Suprapubic skin (tissue), 4 donors: ENCODE results near the gene OOSP4B. TPM values are rescaled to one million over a fixed set of nuclear protein-coding genes. Genes with fewer than 3 reads are reported as not detected.

ENCODE experiments used
- DNase-seq, 2 donors: peaks; one replicate each; pipeline ENCODE4 v3.0.0-alpha.2; 2019; ENCODE audit warnings: low spot score in 2 of 2
- H3K27ac ChIP-seq: fragments of 200-600 bp; sonication (generic); one replicate; pipeline ENCODE4 v1.5.1; 2019
- H3K27me3 ChIP-seq: fragments of 200-600 bp; sonication (generic); one replicate; pipeline ENCODE4 v1.5.1; 2019
- H3K36me3 ChIP-seq: fragments of 200-600 bp; sonication (generic); one replicate; pipeline ENCODE4 v1.5.1; 2019
- H3K4me1 ChIP-seq: fragments of 200-600 bp; sonication (generic); one replicate; pipeline ENCODE4 v1.5.1; 2019
- H3K4me3 ChIP-seq: fragments of 200-600 bp; sonication (generic); one replicate; pipeline ENCODE4 v1.5.1; 2019; ENCODE audit warnings: mild to moderate bottlenecking
- H3K9me3 ChIP-seq: fragments of 200-600 bp; sonication (generic); one replicate; pipeline ENCODE4 v1.5.1; 2019
- CTCF ChIP-seq, 2 donors: fragments of 200-600 bp in 1 of 2; fragments of 450-650 bp in 1 of 2; sonication (generic) in 1 of 2; IDR thresholded peaks; one replicate each; pipeline ENCODE4 v1.5.1; 2016 to 2019; ENCODE audit warnings: antibody characterized with exemption in 2 of 2, mild to moderate bottlenecking in 1 of 2, moderate library complexity in 1 of 2
- EP300 ChIP-seq: sonication (generic); formaldehyde crosslinking; IDR thresholded peaks from one replicate; pipeline ENCODE4 v1.6.1; 2017; ENCODE audit warnings: antibody characterized with exemption
- POLR2A ChIP-seq, 2 donors: fragments of 450-650 bp; IDR thresholded peaks; one replicate each; pipeline ENCODE4 v1.6.1; 2017; ENCODE audit warnings: antibody characterized with exemption in 2 of 2, mild to moderate bottlenecking in 2 of 2, moderate library complexity in 2 of 2
- POLR2AphosphoS5 ChIP-seq, 3 donors: sonication (generic); formaldehyde crosslinking; IDR thresholded peaks; one replicate each; pipeline ENCODE4 v1.6.1; 2017; ENCODE audit warnings: antibody characterized with exemption in 3 of 3
- WGBS: methylation state at CpG from one replicate; pipeline ENCODE4 v1.1.5; 2018; 5-methylcytosine and 5-hydroxymethylcytosine counted together
- total RNA-seq, 4 donors: library from RNA; depleted of rRNA; stranded (reverse); fragments of >200 nt; gene quantifications; one replicate each; pipeline ENCODE4 v1.1.0, GENCODE V29; 2016

OOSP4B gene
- total RNA-seq, 4 donors from 2014 or later, result not detected

GRCh38 chr11:59983212-59983611 lies 33.8 kb upstream of the OOSP4B start:
- Histone ChIP-seq H3K27ac (no peak overlapping the region), H3K4me3 (no peak overlapping the region), H3K9me3 (no peaks in the 10 kb centered on the region), H3K36me3 (no peaks in the 10 kb centered on the region), H3K27me3 (no peaks in the 10 kb centered on the region), H3K4me1 (no peaks in the 10 kb centered on the region)
- 83% methylated on average over 1 of the region's 1 CpG for WGBS
- DNase-seq, result no peak
- no peak for TF ChIP-seq POLR2A (IDR thresholded peaks at IDR 0.05)

GRCh38 chr11:59984368-59984767 lies 32.6 kb upstream of the OOSP4B start:
- H3K27me3 ChIP-seq, result no peaks in the 10 kb centered on the region
- no peaks in the 10 kb centered on the region for H3K36me3 ChIP-seq
- no peak overlapping the region for H3K4me3 ChIP-seq
- TF ChIP-seq EP300 (no peak), POLR2AphosphoS5 (IDR thresholded peaks at IDR 0.05) (no peak), CTCF (IDR thresholded peaks at IDR 0.05) (no peak), POLR2A (IDR thresholded peaks at IDR 0.05) (no peak)
- no peaks in the 10 kb centered on the region for H3K9me3 ChIP-seq
- 92% methylated on average over 3 of the region's 3 CpGs for WGBS
- no peak overlapping the region for H3K27ac ChIP-seq
- no peak for DNase-seq
- no peaks in the 10 kb centered on the region for H3K4me1 ChIP-seq

GRCh38 chr11:59990421-59990820 lies 26.6 kb upstream of the OOSP4B start:
- no peaks in the 10 kb centered on the region for H3K27me3 ChIP-seq
- no peak for TF ChIP-seq POLR2AphosphoS5 (IDR thresholded peaks at IDR 0.05)
- no peak for TF ChIP-seq EP300
- no peak for TF ChIP-seq CTCF (IDR thresholded peaks at IDR 0.05)
- no peak for TF ChIP-seq POLR2A (IDR thresholded peaks at IDR 0.05)
- no peak overlapping the region for H3K4me3 ChIP-seq
- H3K36me3 ChIP-seq, result no peaks in the 10 kb centered on the region
- no peak overlapping the region for H3K27ac ChIP-seq
- H3K4me1 ChIP-seq, result no peaks in the 10 kb centered on the region
- WGBS, result 80% methylated on average over 1 of the region's 1 CpG
- DNase-seq, result no peak
- H3K9me3 ChIP-seq, result peaks cover 5% of the 10 kb centered on the region

- no peak overlapping the region for H3K27ac ChIP-seq
- TF ChIP-seq POLR2A (IDR thresholded peaks at IDR 0.05), result no peak
- TF ChIP-seq POLR2AphosphoS5 (IDR thresholded peaks at IDR 0.05), result no peak
- no peak for TF ChIP-seq CTCF (IDR thresholded peaks at IDR 0.05)
- TF ChIP-seq EP300, result no peak
- DNase-seq, result no peak
- no peaks in the 10 kb centered on the region for H3K4me1 ChIP-seq
- no peak overlapping the region for H3K4me3 ChIP-seq
- WGBS, result 75% methylated on average over 5 of the region's 5 CpGs
- H3K9me3 ChIP-seq, result peaks cover 5% of the 10 kb centered on the region
- no peaks in the 10 kb centered on the region for H3K36me3 ChIP-seq
- H3K27me3 ChIP-seq, result no peaks in the 10 kb centered on the region
Observed at GRCh38 chr11:59992425-59992824, 24.6 kb upstream of the OOSP4B start.

- Histone ChIP-seq H3K4me3 (no peak overlapping the region), H3K36me3 (no peaks in the 10 kb centered on the region), H3K27me3 (no peaks in the 10 kb centered on the region), H3K9me3 (no peaks in the 10 kb centered on the region), H3K27ac (no peak overlapping the region), H3K4me1 (no peaks in the 10 kb centered on the region)
- TF ChIP-seq EP300 (no peak), CTCF (IDR thresholded peaks at IDR 0.05) (no peak), POLR2AphosphoS5 (IDR thresholded peaks at IDR 0.05) (no peak), POLR2A (IDR thresholded peaks at IDR 0.05) (no peak)
- 81% methylated on average over 2 of the region's 2 CpGs for WGBS
- DNase-seq, result no peak
Observed at GRCh38 chr11:59997800-59998199, 19.2 kb upstream of the OOSP4B start.

- no peaks in the 10 kb centered on the region for H3K36me3 ChIP-seq
- H3K27ac ChIP-seq, result no peak overlapping the region
- DNase-seq, result no peak
- TF ChIP-seq CTCF (IDR thresholded peaks at IDR 0.05), result no peak
- no peak for TF ChIP-seq POLR2AphosphoS5 (IDR thresholded peaks at IDR 0.05)
- no peak for TF ChIP-seq EP300
- TF ChIP-seq POLR2A (IDR thresholded peaks at IDR 0.05), result no peak
- no peak overlapping the region for H3K4me3 ChIP-seq
- WGBS, result 50% methylated on average over 4 of the region's 4 CpGs
- H3K4me1 ChIP-seq, result no peaks in the 10 kb centered on the region
- H3K27me3 ChIP-seq, result no peaks in the 10 kb centered on the region
- H3K9me3 ChIP-seq, result no peaks in the 10 kb centered on the region
Observed at GRCh38 chr11:59999691-60000090, 17.3 kb upstream of the OOSP4B start.
